Endothelial cell of umbilical vein (primary cell): ENCODE measurements around the gene SPON1. TPM values are rescaled to one million over a fixed set of nuclear protein-coding genes. Genes with fewer than 3 reads are reported as not detected.
"Not testable (repeated sequence)": the region's sequence is repeated elsewhere in the genome, so short reads cannot be mapped to it uniquely, and the experiment has no call there.

Experiments used
- BruUV-seq: library from RNA; stranded (reverse); fragments of 400-500 nt; replicated peaks from 2 replicates; lab custom pipeline; 2021; lab: Mats Ljungman, UMichigan
- CTCF ChIA-PET: fragments of 300-600, 350-600 bp; sonication (Branson Sonifier 250); formaldehyde crosslinking; loops from one replicate; lab custom pipeline; 2021; ENCODE audit warnings: antibody characterized with exemption, inconsistent platforms; lab: Charles Lee
- POLR2A ChIA-PET: fragments of 300-600, 350-600 bp; sonication (Branson Sonifier 250); formaldehyde crosslinking; loops from one replicate; lab custom pipeline; 2021; ENCODE audit warnings: antibody characterized with exemption, inconsistent platforms; lab: Charles Lee
- DNase-seq: peaks from one replicate; pipeline ENCODE4 v3.0.0-alpha.2; 2011; ENCODE audit warnings: low read depth, low spot score
- FAIRE-seq: peaks from 2 replicates; lab custom pipeline; 2011; peaks lifted over from hg19 to GRCh38; lab: Jason Lieb, UNC
- H2AFZ ChIP-seq: 2 replicates; pipeline ENCODE4 v1.6.0; 2012; ENCODE audit warnings: low read depth, low read length, control low read depth, inconsistent platforms
- H3K27ac ChIP-seq: 2 replicates; pipeline ENCODE4 v1.5.1; 2011; ENCODE audit warnings: low read depth, mild to moderate bottlenecking, control low read depth, low read length, moderate library complexity; ENCODE audit not compliant: insufficient read depth
- H3K27me3 ChIP-seq, 2 experiments: 2 replicates each; pipeline versions ENCODE4 v1.6.0 to v1.6.1; 2011; ENCODE audit warnings: low read length in 2 of 2, mixed read lengths in 1 of 2; ENCODE audit not compliant: control insufficient read depth in 2 of 2, insufficient read depth in 2 of 2
- H3K36me3 ChIP-seq, 2 experiments: 2 replicates in 1 of 2; 3 replicates in 1 of 2; pipeline ENCODE4 v1.5.1; 2011; ENCODE audit warnings: low read length in 2 of 2, mild to moderate bottlenecking in 1 of 2, moderate library complexity in 1 of 2; ENCODE audit not compliant: control insufficient read depth in 2 of 2, insufficient read depth in 2 of 2; ENCODE audit errors: extremely low read depth in 1 of 2
- H3K4me1 ChIP-seq: 3 replicates; pipeline ENCODE4 v1.5.1; 2011; ENCODE audit warnings: mild to moderate bottlenecking, low read length; ENCODE audit not compliant: control insufficient read depth, insufficient read depth; ENCODE audit errors: extremely low read depth
- H3K4me2 ChIP-seq: 2 replicates; pipeline ENCODE4 v1.6.1; 2011; ENCODE audit warnings: low read length, control low read depth, mixed read lengths; ENCODE audit not compliant: insufficient read depth
- H3K4me3 ChIP-seq, 3 experiments: fragments of 200-600 bp in 1 of 3; sonication (generic), shearing (Covaris generic) in 1 of 3; replicated peaks in 1 of 3; 2 replicates each; pipeline ENCODE4 v1.5.1; 2011 to 2016; ENCODE audit warnings: control low read depth in 3 of 3, low read length in 3 of 3, mild to moderate bottlenecking in 2 of 3, inconsistent platforms in 1 of 3, low read depth in 1 of 3, moderate library complexity in 1 of 3; ENCODE audit not compliant: insufficient read depth in 1 of 3
- H3K79me2 ChIP-seq: 2 replicates; pipeline ENCODE4 v1.6.0; 2012; ENCODE audit warnings: low read length, inconsistent platforms; ENCODE audit not compliant: control insufficient read depth, insufficient read depth
- H3K9ac ChIP-seq: replicated peaks from 2 replicates; pipeline ENCODE3; 2011; ENCODE audit warnings: low read length, control low read depth; ENCODE audit not compliant: insufficient read depth; ENCODE audit errors: extremely low read depth
- H3K9me1 ChIP-seq: replicated peaks from 3 replicates; pipeline ENCODE4 v1.6.0; 2011; ENCODE audit warnings: mild to moderate bottlenecking, low read length; ENCODE audit not compliant: control insufficient read depth, insufficient read depth; ENCODE audit errors: extremely low read depth
- H3K9me3 ChIP-seq: replicated peaks from 2 replicates; pipeline ENCODE4 v1.5.1; 2012; ENCODE audit warnings: low read length, inconsistent platforms; ENCODE audit not compliant: control insufficient read depth, insufficient read depth
- H4K20me1 ChIP-seq: replicated peaks from 2 replicates; pipeline ENCODE3; 2011; ENCODE audit warnings: mild to moderate bottlenecking, low read length; ENCODE audit not compliant: control insufficient read depth, insufficient read depth; ENCODE audit errors: extremely low read depth
- EZH2 ChIP-seq: IDR thresholded peaks from 2 replicates; pipeline ENCODE4 v1.6.1; 2012; ENCODE audit warnings: borderline replicate concordance, low read depth, mild to moderate bottlenecking, moderate library complexity, low read length, inconsistent platforms; ENCODE audit not compliant: severe bottlenecking
- FOS ChIP-seq: IDR thresholded peaks from 2 replicates; pipeline ENCODE4 v1.6.1; 2011; ENCODE audit warnings: mild to moderate bottlenecking, low read length, moderate library complexity, borderline replicate concordance; ENCODE audit not compliant: insufficient read depth
- JUN ChIP-seq: IDR thresholded peaks from 2 replicates; pipeline ENCODE4 v1.6.1; 2011; ENCODE audit warnings: borderline replicate concordance, low read depth; ENCODE audit not compliant: insufficient read length, insufficient read depth
- MYC ChIP-seq: IDR thresholded peaks from one replicate; pipeline ENCODE4 v1.6.1; 2011; ENCODE audit warnings: mild to moderate bottlenecking, low read depth, low read length
- POLR2A ChIP-seq: IDR thresholded peaks from 2 replicates; pipeline ENCODE4 v1.6.1; 2012; ENCODE audit warnings: low read depth, mild to moderate bottlenecking, control low read depth, low read length
- dilution Hi-C: fragments of 300-500 bp; cut with MboI; formaldehyde crosslinking; loops from one replicate; pipeline ENCODE4 v1.15.0; 2019; ENCODE audit warnings: low sequenced_read_pairs; ENCODE audit not compliant: extremely low pct_ligation_motif_present
- intact Hi-C: fragments of 100-400 bp; cut with micrococcal nuclease; formaldehyde crosslinking; loops from one replicate; pipeline ENCODE4 v1.10.0; 2022
- polyA plus RNA-seq, 4 experiments: library from polyadenylated mRNA; depleted of rRNA in 3 of 4; stranded (reverse) in 3 of 4; unstranded in 1 of 4; fragments of >200 nt; gene quantifications; 2 replicates each; pipeline versions ENCODE4 v1.2.1 to v1.2.3, GENCODE V29; 2011 to 2012; ENCODE audit warnings: missing spikeins in 1 of 4
- total RNA-seq: library from RNA; stranded (reverse); gene quantifications from 2 replicates; pipeline ENCODE4 v1.2.3, GENCODE V29; 2021
- TF ChIP-seq, protein P1 (sequence below): IDR thresholded peaks from 2 replicates; pipeline ENCODE4 v1.6.1; 2011; ENCODE audit not compliant: insufficient read depth, insufficient read length

Gene SPON1
- total and polyA plus RNA-seq, 2 donors (not counting 3 experiments of a cell fraction or from before 2014, with no cell fraction given), result 0.31 TPM; not detected in 1

DNA sequence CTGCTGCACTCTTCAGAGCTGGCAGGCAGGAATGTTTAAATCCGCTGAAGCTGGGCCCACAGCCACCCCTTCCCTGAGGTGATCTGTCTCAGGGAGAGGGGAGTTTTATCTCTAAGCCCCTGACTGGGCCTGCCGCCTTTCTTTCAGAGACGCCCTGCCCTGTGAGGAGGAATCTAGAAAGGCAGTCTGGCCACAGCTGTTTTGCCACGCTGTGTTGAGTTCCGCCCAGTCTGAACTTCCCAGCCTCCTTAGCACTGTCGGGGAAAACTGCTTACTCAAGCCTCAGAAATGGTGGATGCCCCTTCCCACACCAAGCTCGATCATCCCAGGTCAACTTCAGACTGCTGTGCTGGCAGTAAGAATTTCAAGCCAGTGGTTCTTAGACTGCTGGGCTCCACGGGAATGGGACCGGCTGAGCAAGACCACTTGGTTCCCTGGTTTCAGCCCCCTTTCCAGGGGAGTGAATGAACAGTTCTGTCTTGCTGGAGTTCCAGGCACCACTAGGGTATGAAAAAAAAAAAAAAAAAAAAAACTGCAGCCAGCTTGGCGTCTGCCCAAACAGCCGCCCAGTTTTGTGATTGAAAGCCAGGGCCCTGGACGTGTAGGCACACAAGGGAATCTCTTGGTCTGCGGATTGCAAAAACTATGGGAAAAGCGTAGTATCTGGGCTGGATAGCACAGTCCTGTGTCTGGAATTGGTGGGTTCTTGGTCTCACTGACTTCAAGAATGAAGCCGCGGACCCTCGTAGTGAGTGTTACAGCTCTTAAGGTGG lies 127.4 kb downstream of the SPON1 start:
- Histone ChIP-seq H3K27me3 (no peaks in the 10 kb centered on the region), H3K4me2 (no peak overlapping the region), H3K27ac (no peak overlapping the region), H3K9me1 (no peaks in the 10 kb centered on the region), H3K36me3 (no peaks in the 10 kb centered on the region), H3K9me3 (no peaks in the 10 kb centered on the region), H3K79me2 (no peaks in the 10 kb centered on the region), H2AFZ (no peak overlapping the region), H3K9ac (no peak overlapping the region), H4K20me1 (no peaks in the 10 kb centered on the region), H3K4me1 (no peaks in the 10 kb centered on the region), H3K4me3 (no peak overlapping the region)
- POLR2A ChIA-PET, result no interaction called here
- TF ChIP-seq POLR2A, result no peak
- no peak for TF ChIP-seq JUN
- TF ChIP-seq MYC, result no peak
- TF ChIP-seq FOS, result no peak
- TF ChIP-seq EZH2, result no peak
- TF ChIP-seq, protein P1, sequence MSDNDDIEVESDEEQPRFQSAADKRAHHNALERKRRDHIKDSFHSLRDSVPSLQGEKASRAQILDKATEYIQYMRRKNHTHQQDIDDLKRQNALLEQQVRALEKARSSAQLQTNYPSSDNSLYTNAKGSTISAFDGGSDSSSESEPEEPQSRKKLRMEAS, result no peak
- FAIRE-seq (no peak), DNase-seq (no peak)
- intact Hi-C loops (no loop called here), dilution Hi-C loops (no loop called here)
- CTCF ChIA-PET, result no interaction called here
- BruUV-seq, result no TSS peak

DNA sequence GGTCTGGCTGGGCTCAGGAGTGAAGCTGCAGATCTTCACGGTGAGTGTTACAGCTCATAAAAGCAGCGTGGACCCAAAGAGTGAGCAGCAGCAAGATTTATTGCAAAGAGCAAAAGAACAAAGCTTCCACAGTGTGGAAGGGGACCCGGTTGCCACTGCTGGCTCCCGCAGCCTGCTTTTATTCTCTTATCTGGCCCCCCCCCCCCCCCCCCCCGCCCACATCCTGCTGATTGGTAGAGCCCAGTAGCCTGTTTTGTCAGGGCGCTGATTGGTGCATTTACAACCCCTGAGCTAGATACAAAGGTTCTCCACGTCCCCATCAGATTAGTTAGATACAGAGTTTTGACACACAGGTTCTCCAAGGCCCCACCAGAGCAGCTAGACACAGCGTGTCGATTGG lies 128.1 kb downstream of the SPON1 start:
- POLR2A ChIA-PET, result not testable (repeated sequence)

More for the DNA sequence above, 128.1 kb downstream of the SPON1 start:
- H3K27ac ChIP-seq, H3K9me3 ChIP-seq, FAIRE-seq, H3K4me1 ChIP-seq, DNase-seq, BruUV-seq, H3K36me3 ChIP-seq, H2AFZ ChIP-seq, intact Hi-C loops, H3K9ac ChIP-seq, CTCF ChIA-PET, H3K4me3 ChIP-seq, H4K20me1 ChIP-seq, H3K27me3 ChIP-seq, H3K9me1 ChIP-seq, dilution Hi-C loops, H3K4me2 ChIP-seq, H3K79me2 ChIP-seq: not testable (repeated sequence)
